Aorta (tissue), 5 donors: Measurements from ENCODE around the gene ATP2B2. TPM values are rescaled to one million over a fixed set of nuclear protein-coding genes. Genes with fewer than 3 reads are reported as not detected.

Experiments
- ATAC-seq: fragments of 200-7000 bp; cut with Tn5 transposase; one replicate; pipeline ENCODE4 v1.9.1; 2022; ENCODE audit warnings: moderate library complexity; ENCODE audit not compliant: low FRiP score
- DNase-seq, 2 donors: peaks; one replicate each; pipeline ENCODE4 v3.0.0-alpha.2; 2020
- H3K27ac ChIP-seq, 2 donors: one replicate each; pipeline ENCODE4 v1.5.1; 2013; ENCODE audit warnings: low read length in 2 of 2, mild to moderate bottlenecking in 2 of 2, moderate library complexity in 2 of 2, control low read depth in 1 of 2, inconsistent platforms in 1 of 2, low read depth in 1 of 2
- H3K27me3 ChIP-seq, 2 donors: one replicate each; pipeline ENCODE4 v1.6.1; 2013; ENCODE audit warnings: control low read depth in 1 of 2, low read length in 1 of 2, mild to moderate bottlenecking in 1 of 2, moderate library complexity in 1 of 2; ENCODE audit not compliant: insufficient read depth in 2 of 2, control insufficient read depth in 1 of 2
- H3K36me3 ChIP-seq, 2 donors: one replicate each; pipeline ENCODE4 v1.6.1; 2013; ENCODE audit warnings: control low read depth in 1 of 2, low read length in 1 of 2, mild to moderate bottlenecking in 1 of 2; ENCODE audit not compliant: insufficient read depth in 2 of 2, control insufficient read depth in 1 of 2
- H3K4me1 ChIP-seq, 2 donors: one replicate each; pipeline ENCODE4 v1.6.1; 2013; ENCODE audit warnings: low read length in 2 of 2, control low read depth in 1 of 2, mild to moderate bottlenecking in 1 of 2, moderate library complexity in 1 of 2; ENCODE audit not compliant: insufficient read depth in 2 of 2, control insufficient read depth in 1 of 2
- H3K4me3 ChIP-seq, 2 donors: one replicate each; pipeline ENCODE4 v1.5.1; 2013; ENCODE audit warnings: low read length in 2 of 2, control low read depth in 1 of 2, mild to moderate bottlenecking in 1 of 2
- H3K9me3 ChIP-seq: one replicate; pipeline ENCODE4 v1.6.1; 2013; ENCODE audit warnings: mild to moderate bottlenecking, low read length; ENCODE audit not compliant: control insufficient read depth
- WGBS, 2 donors: extraction: QIAGEN DNeasy Blood & Tissue Kit; methylation state at CpG; one replicate each; pipeline ENCODE4 v1.1.7; 2013; 5-methylcytosine and 5-hydroxymethylcytosine counted together
- intact Hi-C, 2 donors: fragments of 100-400 bp; cut with DNase I; formaldehyde crosslinking; loops; one replicate each; pipeline versions ENCODE4 v1.14.2 to v1.15.0; 2022
- polyA plus RNA-seq, 2 donors: library from polyadenylated mRNA; stranded (reverse); fragments of 200-250 nt; gene quantifications; one replicate each; pipeline ENCODE4 v1.2.3, GENCODE V29; 2013
- total RNA-seq, 2 donors: library from RNA; stranded (reverse); fragmentation: NEBNext Ultra II Directional; extraction: Animal tissue kit (Norgen Biotek cat#: 25700); gene quantifications; one replicate each; pipeline ENCODE4 v1.2.1, GENCODE V29; 2021
- donor health status: healthy with polysubstance abuse.
- donor health status: Bipolar disorder and iron deficiency.
- donor health status: DM: no; HTN: no; CAD: no.
- donor health status: DM: no; HTN: no; CAD: no.
- donor health status: DM: yes; HTN: yes; CAD: no.

ATP2B2 gene
- total and polyA plus RNA-seq, 4 donors: 0.29 to 0.30 TPM; not detected in 2

DNA sequence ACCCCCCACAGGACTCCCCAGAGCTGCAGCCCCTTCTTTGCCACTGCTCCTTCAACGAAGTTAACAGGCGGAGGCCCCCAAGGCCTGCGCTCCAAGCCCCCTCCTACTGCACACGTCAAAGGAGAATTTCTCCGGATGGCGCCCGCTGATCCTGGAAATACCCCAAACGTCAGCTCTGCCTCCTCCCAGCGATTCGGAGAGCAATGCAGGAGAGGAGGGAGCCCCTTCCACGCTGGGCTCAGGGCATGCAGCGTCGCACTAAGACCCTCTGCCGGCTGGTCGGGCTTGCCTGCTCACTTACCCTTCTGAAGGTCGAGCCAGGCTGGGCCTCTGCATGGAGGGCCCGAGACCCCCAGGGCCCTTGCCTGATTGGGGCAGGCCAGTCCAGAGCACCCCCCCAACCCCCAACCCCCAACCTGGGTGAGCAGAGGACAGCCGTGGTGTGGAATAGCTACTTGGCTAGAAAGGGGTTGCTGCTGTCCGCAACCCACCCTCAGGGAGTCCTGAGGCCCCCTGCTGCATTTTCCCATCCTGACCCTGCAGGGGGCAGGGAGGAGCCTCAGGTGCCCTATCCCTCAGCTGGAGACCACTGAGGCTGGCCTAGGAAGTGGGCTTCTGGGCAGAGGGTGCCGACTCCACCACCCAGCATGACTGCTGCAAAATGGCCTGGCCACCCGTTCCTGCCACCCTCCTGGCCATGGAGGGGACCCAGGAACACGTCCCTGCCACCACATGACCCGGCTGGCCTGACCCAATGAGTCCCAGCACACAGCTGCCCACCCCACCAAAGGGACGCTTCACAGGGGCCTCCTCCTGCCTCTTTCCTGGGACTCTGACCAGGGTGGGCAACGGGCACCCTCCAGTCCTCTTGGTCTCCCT is 976 bp downstream of the ATP2B2 start:
- Histone ChIP-seq H3K4me1 (no peaks in the 10 kb centered on the region), H3K9me3 (no peaks in the 10 kb centered on the region), H3K27ac (no peak overlapping the region), H3K36me3 (no peaks in the 10 kb centered on the region), H3K4me3 (no peak overlapping the region), H3K27me3 (no peaks in the 10 kb centered on the region)
- ATAC-seq (no peak), DNase-seq (no peak)
- 41 to 50% methylated on average over 25 of the region's 25 CpGs for WGBS, 2 donors
- intact Hi-C loops: no loop called here

- H3K27ac ChIP-seq: no peak overlapping the region
- no peaks in the 10 kb centered on the region for H3K4me1 ChIP-seq
- ATAC-seq (no peak), DNase-seq (no peak)
- H3K27me3 ChIP-seq: no peaks in the 10 kb centered on the region
- intact Hi-C loops: no loop called here
- H3K4me3 ChIP-seq: no peak overlapping the region
- WGBS, 2 donors: 66 to 68% methylated on average over 15 of the region's 15 CpGs
- no peaks in the 10 kb centered on the region for H3K36me3 ChIP-seq
- no peaks in the 10 kb centered on the region for H3K9me3 ChIP-seq
Measured at GRCh38 chr3:10503217-10503796, 2.1 kb downstream of the ATP2B2 start.

- DNase-seq (peak in 1 of 2 donors; percentile 19), ATAC-seq (no peak)
- intact Hi-C loops: no loop called here
- Histone ChIP-seq H3K4me1 (no peaks in the 10 kb centered on the region), H3K27ac (no peak overlapping the region), H3K27me3 (no peaks in the 10 kb centered on the region), H3K9me3 (no peaks in the 10 kb centered on the region), H3K4me3 (no peak overlapping the region), H3K36me3 (no peaks in the 10 kb centered on the region)
- WGBS, 2 donors: 79 to 84% methylated on average over 12 of the region's 12 CpGs
Measured at GRCh38 chr3:10502185-10502880, 3.1 kb downstream of the ATP2B2 start.

- Histone ChIP-seq H3K27ac (no peak overlapping the region), H3K4me3 (no peak overlapping the region), H3K4me1 (no peaks in the 10 kb centered on the region), H3K9me3 (no peaks in the 10 kb centered on the region), H3K27me3 (no peaks in the 10 kb centered on the region), H3K36me3 (no peaks in the 10 kb centered on the region)
- 66 to 69% methylated on average over 3 of the region's 3 CpGs for WGBS, 2 donors
- peak; percentile 6 to 14 for DNase-seq
- no peak for ATAC-seq
- intact Hi-C loops: no loop called here
Measured at GRCh38 chr3:10501664-10502052, 3.7 kb downstream of the ATP2B2 start.

- Histone ChIP-seq H3K27me3 (no peaks in the 10 kb centered on the region), H3K4me1 (no peaks in the 10 kb centered on the region), H3K36me3 (no peaks in the 10 kb centered on the region), H3K9me3 (no peaks in the 10 kb centered on the region), H3K4me3 (no peak overlapping the region), H3K27ac (no peak overlapping the region)
- 58 to 62% methylated on average over 18 to 19 of the region's 19 CpGs for WGBS, 2 donors
- DNase-seq (peak; percentile 15 to 55), ATAC-seq (no peak)
- intact Hi-C loops: no loop called here
Measured at GRCh38 chr3:10500717-10501663, 4.4 kb downstream of the ATP2B2 start.

- Histone ChIP-seq H3K27ac (no peak overlapping the region), H3K4me3 (no peak overlapping the region), H3K9me3 (no peaks in the 10 kb centered on the region), H3K27me3 (no peaks in the 10 kb centered on the region), H3K36me3 (no peaks in the 10 kb centered on the region), H3K4me1 (no peaks in the 10 kb centered on the region)
- WGBS, 2 donors: 78 to 84% methylated on average over 11 of the region's 11 CpGs
- ATAC-seq: no peak
- intact Hi-C loops: no loop called here
- DNase-seq: no peak
Measured at GRCh38 chr3:10498271-10498670, 7.1 kb downstream of the ATP2B2 start.

- 66 to 77% methylated on average over 4 of the region's 4 CpGs for WGBS, 2 donors
- intact Hi-C loops: no loop called here
- ATAC-seq: no peak
Measured at GRCh38 chr3:10497439-10497838, 7.9 kb downstream of the ATP2B2 start.

DNA sequence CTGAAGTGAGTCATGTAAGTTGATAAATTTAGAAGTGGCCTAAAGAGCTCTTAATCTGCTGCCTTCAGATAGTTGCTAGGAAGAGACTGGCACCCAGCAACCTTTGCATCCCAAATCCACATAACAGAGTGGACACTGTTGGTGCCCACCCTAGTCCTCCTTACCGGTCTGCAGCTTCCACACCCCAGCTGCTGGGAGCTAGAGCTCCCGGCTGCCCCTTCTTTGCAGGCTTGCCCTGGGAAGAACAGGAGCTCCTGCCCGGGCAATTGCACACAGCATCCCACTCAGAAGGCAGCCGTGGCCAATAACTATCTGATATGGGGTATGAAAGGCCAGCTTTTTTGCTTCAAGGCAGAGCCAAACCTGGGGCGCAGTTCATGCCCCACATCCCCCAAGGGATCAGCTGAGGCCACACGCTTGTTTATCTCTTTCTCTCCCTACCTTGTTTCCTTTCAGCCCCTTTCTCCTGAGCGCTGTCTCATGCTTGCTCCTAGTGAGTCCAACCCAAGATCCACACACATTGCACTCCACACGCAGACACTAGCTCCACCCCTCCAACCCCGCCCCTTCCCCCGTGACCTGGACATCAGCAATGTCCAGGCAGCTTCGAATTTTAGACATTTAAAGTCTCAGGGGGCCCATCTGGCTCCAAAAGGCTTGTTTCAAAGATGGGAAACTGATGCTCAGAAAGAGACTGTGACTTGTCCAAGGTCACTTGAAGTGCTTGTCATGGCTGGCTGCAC is 9.1 kb downstream of the ATP2B2 start:
- no peaks in the 10 kb centered on the region for H3K4me1 ChIP-seq
- no peaks in the 10 kb centered on the region for H3K9me3 ChIP-seq
- no peak for DNase-seq
- H3K27me3 ChIP-seq: no peaks in the 10 kb centered on the region
- H3K4me3 ChIP-seq: no peak overlapping the region
- no peaks in the 10 kb centered on the region for H3K36me3 ChIP-seq
- H3K27ac ChIP-seq: no peak overlapping the region
- no peak for ATAC-seq
- WGBS, 2 donors: 51 to 58% methylated on average over 11 of the region's 11 CpGs
- intact Hi-C loops: no loop called here

More at GRCh38 chr3:10497439-10497838, 7.9 kb downstream of the ATP2B2 start:
- Histone ChIP-seq H3K4me3 (no peak overlapping the region), H3K27ac (no peak overlapping the region), H3K4me1 (no peaks in the 10 kb centered on the region), H3K27me3 (no peaks in the 10 kb centered on the region), H3K9me3 (no peaks in the 10 kb centered on the region), H3K36me3 (no peaks in the 10 kb centered on the region)
- DNase-seq: no peak
